MCF 10A (cell line): Measurements from ENCODE around the gene PKP4. TPM values are rescaled to one million over a fixed set of nuclear protein-coding genes. Genes with fewer than 3 reads are reported as not detected.

ENCODE experiments used
- BruUV-seq: library from RNA; stranded (reverse); fragments of 400-500 nt; replicated peaks from 2 replicates; lab custom pipeline; 2021; lab: Mats Ljungman, UMichigan
- CTCF ChIA-PET: fragments of 300-600 bp; sonication (Branson Sonifier 250); formaldehyde crosslinking; extraction: SDS; loops from one replicate; lab custom pipeline; 2021; ENCODE audit warnings: antibody characterized with exemption, inconsistent platforms; lab: Yijun Ruan, JAX
- POLR2A ChIA-PET: fragments of 300-600, 350-650 bp; sonication (Branson Sonifier 250); formaldehyde crosslinking; extraction: SDS; loops from one replicate; lab custom pipeline; 2020; ENCODE audit warnings: antibody characterized with exemption, inconsistent platforms; lab: Yijun Ruan, JAX
- DNase-seq: peaks from one replicate; pipeline ENCODE4 v3.0.0-alpha.2; 2018; ENCODE audit not compliant: unreplicated experiment
- H3K27ac Mint-ChIP-seq: one replicate; pipeline ENCODE4 v1.8.0; 2022; ENCODE audit warnings: mild to moderate bottlenecking, low read depth, mixed read lengths; ENCODE audit not compliant: unreplicated experiment
- H3K27me3 Mint-ChIP-seq: one replicate; pipeline ENCODE4 v1.8.0; 2022; ENCODE audit warnings: mixed read lengths; ENCODE audit not compliant: insufficient read depth, unreplicated experiment
- H3K36me3 Mint-ChIP-seq: one replicate; pipeline ENCODE4 v1.8.0; 2022; ENCODE audit warnings: mild to moderate bottlenecking, moderate library complexity, mixed read lengths; ENCODE audit not compliant: insufficient read depth, unreplicated experiment
- H3K4me1 Mint-ChIP-seq: one replicate; pipeline ENCODE4 v1.8.0; 2022; ENCODE audit warnings: mixed read lengths; ENCODE audit not compliant: insufficient read depth, unreplicated experiment
- H3K4me3 Mint-ChIP-seq: one replicate; pipeline ENCODE4 v1.8.0; 2022; ENCODE audit warnings: mild to moderate bottlenecking, moderate library complexity, mixed read lengths; ENCODE audit not compliant: unreplicated experiment
- H3K9me3 Mint-ChIP-seq: one replicate; pipeline ENCODE4 v1.8.0; 2022; ENCODE audit warnings: mixed read lengths; ENCODE audit not compliant: unreplicated experiment
- CTCF ChIP-seq: fragments of 200-600 bp; IDR thresholded peaks from one replicate; pipeline ENCODE4 v1.8.0; 2022; ENCODE audit warnings: antibody characterized with exemption, mild to moderate bottlenecking; ENCODE audit not compliant: unreplicated experiment
- intact Hi-C: fragments of 100-400 bp; cut with micrococcal nuclease; formaldehyde crosslinking; loops from 2 replicates; pipeline ENCODE4 v1.14.1; 2022
- total RNA-seq: library from RNA; stranded (reverse); gene quantifications from 2 replicates; pipeline ENCODE4 v1.2.3, GENCODE V29; 2022

PKP4 gene
- total RNA-seq, 1 experiment from 2014 or later = 63.7 TPM

- Mint-ChIP-seq H3K4me1 (peaks cover 3% of the 10 kb centered on the region), H3K4me3 (no peak overlapping the region), H3K27ac (no peak overlapping the region), H3K36me3 (no peaks in the 10 kb centered on the region), H3K27me3 (no peaks in the 10 kb centered on the region), H3K9me3 (peaks cover 4% of the 10 kb centered on the region)
- no peak for TF ChIP-seq CTCF
- POLR2A ChIA-PET = no interaction called here
- intact Hi-C loops = no loop called here
- BruUV-seq = no TSS peak
- no peak for DNase-seq
- CTCF ChIA-PET = no interaction called here
Observed at GRCh38 chr2:158718851-158719250, 262.1 kb downstream of the PKP4 start.

GRCh38 chr2:158719403-158719802 lies 262.7 kb downstream of the PKP4 start:
- intact Hi-C loops = no loop called here
- H3K4me1 Mint-ChIP-seq = peaks cover 9% of the 10 kb centered on the region
- H3K27ac Mint-ChIP-seq = no peak overlapping the region
- BruUV-seq = no TSS peak
- CTCF ChIA-PET = interaction anchor here (1.3 to 1.4 kb wide), 2 partner anchors 27 to 695 kb away, joined by 5 read pairs; no protein-coding TSS in a partner anchor
- no peaks in the 10 kb centered on the region for H3K27me3 Mint-ChIP-seq
- no peaks in the 10 kb centered on the region for H3K36me3 Mint-ChIP-seq
- no peak overlapping the region for H3K4me3 Mint-ChIP-seq
- no peak for TF ChIP-seq CTCF
- no peaks in the 10 kb centered on the region for H3K9me3 Mint-ChIP-seq
- no peak for DNase-seq
- POLR2A ChIA-PET = no interaction called here

GRCh38 chr2:158722266-158723105 lies 265.7 kb downstream of the PKP4 start:
- TF ChIP-seq CTCF = no peak
- Mint-ChIP-seq H3K4me3 (no peak overlapping the region), H3K27ac (no peak overlapping the region), H3K27me3 (no peaks in the 10 kb centered on the region), H3K9me3 (no peaks in the 10 kb centered on the region), H3K4me1 (peaks cover 16% of the 10 kb centered on the region), H3K36me3 (no peaks in the 10 kb centered on the region)
- ChIA-PET CTCF (interaction anchor here (0.6 to 3.1 kb wide), 5 partner anchors 23 to 1233 kb away, joined by 3 to 18 read pairs (median 4); no protein-coding TSS in a partner anchor), POLR2A (no interaction called here)
- BruUV-seq = no TSS peak
- intact Hi-C loops = no loop called here
- DNase-seq = no peak

- Mint-ChIP-seq H3K4me3 (no peak overlapping the region), H3K27ac (no peak overlapping the region), H3K9me3 (no peaks in the 10 kb centered on the region), H3K4me1 (peaks cover 16% of the 10 kb centered on the region), H3K36me3 (no peaks in the 10 kb centered on the region), H3K27me3 (no peaks in the 10 kb centered on the region)
- ChIA-PET POLR2A (interaction anchor here (1.1 kb wide), 1 partner anchor 15 kb away, joined by 3 read pairs; no protein-coding TSS in a partner anchor), CTCF (interaction anchor here (0.6 to 3.1 kb wide), 4 partner anchors 22 to 938 kb away, joined by 3 to 18 read pairs (median 6); no protein-coding TSS in a partner anchor)
- no peak for TF ChIP-seq CTCF
- DNase-seq = no peak
- intact Hi-C loops = no loop called here
- no TSS peak for BruUV-seq
Observed at GRCh38 chr2:158723181-158723838, 266.6 kb downstream of the PKP4 start.
